Kasumi-1 (cell line): ENCODE results near the gene ZNF516.
"Not testable (repeated sequence)": the region's sequence is repeated elsewhere in the genome, so short reads cannot be mapped to it uniquely, and the experiment has no call there.

Experiments used
- DNase-seq, 2 experiments: peaks; one replicate each; lab custom pipeline; 2025; lab: John Stamatoyannopoulos, UW

ZNF516 gene

DNA sequence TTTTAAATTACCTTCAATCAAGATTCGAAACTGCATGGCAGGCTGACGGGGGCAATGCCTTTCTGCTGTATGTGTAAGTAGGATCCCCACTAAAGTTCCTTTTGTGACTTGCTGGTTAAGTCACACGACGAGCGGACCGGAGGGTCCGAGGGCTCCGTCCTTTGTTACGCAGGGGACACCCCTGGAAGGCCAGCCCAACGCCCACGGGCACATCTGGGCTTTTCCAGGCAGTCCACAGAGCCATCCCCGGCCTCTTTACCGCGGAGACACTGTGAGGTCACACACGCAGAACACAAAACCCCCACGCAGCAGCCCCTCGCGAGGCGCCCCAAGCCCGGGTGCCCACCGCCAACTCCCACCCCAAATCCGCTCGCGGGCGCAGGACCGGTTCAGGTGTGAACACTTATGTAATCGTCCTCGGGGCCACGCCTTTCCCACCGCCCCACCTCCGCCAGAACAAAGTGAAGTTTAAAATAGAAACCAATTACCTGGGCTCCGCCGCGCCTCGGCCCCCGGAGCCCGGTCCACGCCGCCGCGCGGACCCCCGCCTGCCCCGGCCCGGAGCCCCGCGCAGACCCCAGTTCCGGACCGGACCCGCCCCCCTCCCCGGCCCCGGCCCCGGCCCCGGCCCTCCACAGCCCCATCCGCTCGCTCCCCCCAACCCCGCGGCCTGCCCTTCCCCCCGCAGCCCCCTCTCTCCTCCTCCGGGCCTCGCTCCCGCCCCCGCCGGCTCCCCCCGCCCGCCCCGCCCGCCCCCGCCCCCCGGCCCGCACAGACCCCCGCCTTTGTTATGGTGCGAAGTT is 4.2 kb downstream of the ZNF516 start:
- DNase-seq = peak in 1 of 2 experiments; percentile 44

DNA sequence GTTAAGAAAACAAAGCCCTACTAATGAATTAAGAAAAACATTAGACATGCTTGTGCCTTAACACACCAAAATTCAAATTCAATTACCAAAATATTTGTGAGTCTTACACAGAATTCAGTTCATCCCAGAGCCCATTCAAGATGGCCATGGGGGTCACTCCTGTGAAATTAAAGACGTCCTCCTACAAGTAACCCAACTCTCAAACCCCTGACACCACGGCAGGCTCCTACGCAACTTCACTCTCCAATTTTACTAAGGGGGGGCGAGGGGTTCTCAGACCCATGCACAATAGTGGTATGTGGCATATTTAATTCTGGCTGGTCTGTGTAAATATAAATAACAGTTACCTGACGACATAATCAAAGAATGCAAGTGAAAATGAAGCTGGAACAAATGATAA is 5.0 kb downstream of the ZNF516 start:
- DNase-seq = peak in 1 of 2 experiments; percentile 23

- no peak for DNase-seq
Measured at GRCh38 chr18:76489081-76489480, 6.0 kb downstream of the ZNF516 start.

GRCh38 chr18:76488190-76488589 is 6.9 kb downstream of the ZNF516 start:
- DNase-seq = no peak

GRCh38 chr18:76487782-76488181 is 7.3 kb downstream of the ZNF516 start:
- peak; percentile 27 to 30 for DNase-seq

DNA sequence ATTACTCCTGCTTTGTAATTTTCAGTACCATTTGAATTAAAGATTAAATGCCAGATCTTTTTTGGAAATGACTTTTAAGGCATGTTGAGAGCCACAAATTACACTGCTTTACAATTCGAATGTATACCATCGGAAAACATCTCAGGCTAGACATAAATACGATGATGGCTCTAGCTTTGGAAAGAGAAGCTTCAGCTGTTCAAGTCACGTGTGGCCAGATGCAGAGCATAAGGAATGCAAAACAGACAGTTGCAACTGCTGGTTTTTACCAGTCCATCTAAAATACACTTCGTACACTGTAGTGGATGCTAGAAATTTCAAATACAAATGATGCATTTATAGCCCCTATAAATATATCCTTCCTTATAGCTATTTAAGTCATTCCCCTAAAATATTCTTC is 8.0 kb downstream of the ZNF516 start:
- DNase-seq = no peak

DNA sequence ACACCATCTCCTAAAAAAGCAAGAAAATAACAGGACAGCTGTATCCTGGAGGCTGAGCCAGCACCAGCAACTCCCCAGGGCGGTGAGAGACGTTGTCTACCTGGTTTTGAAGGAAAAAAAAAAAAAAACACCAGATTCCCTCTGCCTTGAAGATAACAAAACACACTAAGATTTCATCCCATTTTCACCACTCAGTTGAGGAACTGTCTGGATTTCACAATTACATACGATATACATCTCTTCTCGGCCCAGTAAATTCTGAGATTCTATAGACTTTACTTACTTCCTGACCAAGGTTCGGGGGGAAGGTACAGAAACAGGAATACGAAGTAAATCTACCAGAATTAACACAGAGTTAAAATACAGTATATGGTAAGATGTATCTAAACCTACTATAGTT is 8.5 kb downstream of the ZNF516 start:
- no peak for DNase-seq

GRCh38 chr18:76486038-76486437 is 9.0 kb downstream of the ZNF516 start:
- no peak for DNase-seq

DNA sequence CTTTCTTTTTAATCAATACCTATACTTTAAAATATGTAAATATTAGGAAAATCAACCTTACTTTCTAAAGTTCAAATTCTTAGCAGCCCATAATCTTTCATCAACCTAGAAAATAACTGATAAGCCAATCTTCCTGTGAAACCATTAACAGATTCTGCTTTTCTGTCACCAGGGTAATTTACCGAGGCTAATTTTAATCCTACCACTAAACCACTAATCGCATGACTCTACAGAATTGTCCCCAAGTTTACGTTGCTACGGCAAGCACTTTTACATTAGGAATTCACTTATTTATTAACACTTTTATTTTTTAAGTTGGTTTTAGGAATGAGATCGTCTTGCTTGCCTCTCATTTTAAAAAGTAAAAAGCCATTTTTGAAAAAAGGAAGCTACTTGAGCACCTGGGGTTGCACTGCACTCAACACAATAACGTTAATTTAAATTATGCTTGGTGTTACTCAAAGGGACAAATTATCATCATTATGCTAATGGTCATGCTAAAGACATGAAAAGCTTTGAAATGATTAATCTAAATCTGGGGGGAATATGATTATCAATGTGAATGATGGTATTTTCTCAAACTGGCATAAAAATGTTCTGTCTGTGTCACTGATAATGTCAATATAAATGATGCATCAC is 10.2 kb downstream of the ZNF516 start:
- no peak for DNase-seq

DNA sequence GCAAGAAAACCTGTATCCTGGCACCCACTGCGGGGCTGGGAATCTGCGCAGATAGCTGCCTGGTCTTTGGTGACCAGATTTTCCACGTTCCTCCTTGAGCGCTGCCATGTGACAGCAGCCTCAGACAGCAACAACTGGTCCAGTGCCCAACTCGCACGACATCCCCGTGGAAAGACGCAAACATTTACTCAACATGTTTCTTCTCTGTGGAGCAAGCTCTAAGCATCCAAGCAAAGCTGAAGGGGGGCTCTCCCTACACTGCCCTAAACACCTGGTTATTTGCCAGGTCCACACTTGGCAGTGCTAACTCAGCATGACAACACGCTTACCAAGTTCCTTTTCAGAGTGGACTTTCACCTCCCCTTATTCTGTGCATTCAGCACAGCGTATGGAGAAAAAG is 11.3 kb downstream of the ZNF516 start:
- DNase-seq = no peak

DNA sequence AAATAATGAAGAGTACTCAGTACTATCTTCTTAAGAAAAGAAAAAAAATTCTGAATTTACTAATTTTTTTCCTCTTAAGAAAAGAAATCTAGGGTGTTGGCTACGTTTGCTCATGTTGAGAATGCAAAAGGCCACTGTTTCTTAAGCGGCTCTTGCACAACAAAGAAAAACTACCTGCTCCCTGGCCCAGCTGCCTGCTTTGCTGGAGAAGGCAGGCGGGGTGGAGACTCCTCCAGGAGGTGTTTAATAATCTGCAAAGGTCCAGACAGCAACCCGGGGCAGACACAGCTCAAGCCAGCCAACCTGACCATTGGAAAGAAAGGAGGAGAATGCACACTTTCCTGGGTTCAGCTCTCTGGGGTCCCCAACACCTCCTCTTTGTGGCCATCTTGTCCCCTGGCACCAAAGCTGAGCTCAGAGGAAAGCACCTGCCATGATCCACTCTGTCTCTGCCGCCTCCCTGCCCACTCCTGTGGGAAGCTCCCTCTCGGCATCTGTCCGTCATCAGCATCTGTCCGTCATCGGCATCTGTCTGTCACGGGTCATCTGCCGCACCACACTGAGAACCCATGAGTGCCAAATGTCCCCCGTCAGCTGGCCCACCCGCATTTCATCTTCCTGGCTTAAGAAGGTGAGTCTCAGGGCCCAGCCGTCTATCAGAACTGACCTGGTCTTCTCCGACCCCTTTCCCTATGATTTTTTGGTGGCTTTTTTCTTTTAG is 11.9 kb downstream of the ZNF516 start:
- DNase-seq = no peak

DNA sequence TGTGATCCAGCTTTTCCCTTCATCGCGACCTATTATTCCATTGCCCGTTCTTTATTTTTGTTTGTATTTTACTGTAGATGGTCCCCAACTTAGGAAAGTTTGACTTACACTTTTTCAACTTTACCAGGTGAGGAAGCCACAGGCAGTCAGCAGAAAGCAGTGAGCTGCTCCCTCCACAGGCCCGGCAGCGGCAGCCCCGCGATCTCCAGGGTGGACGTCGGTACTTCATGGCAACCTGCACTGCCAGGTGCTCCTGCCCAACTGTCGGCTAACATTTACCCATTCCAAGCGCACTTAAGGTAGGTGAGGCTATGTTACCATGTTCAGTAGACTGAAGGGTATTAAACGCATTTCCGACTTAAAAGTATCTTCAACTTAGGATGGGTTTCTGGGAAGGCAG is 12.8 kb downstream of the ZNF516 start:
- no peak for DNase-seq

DNA sequence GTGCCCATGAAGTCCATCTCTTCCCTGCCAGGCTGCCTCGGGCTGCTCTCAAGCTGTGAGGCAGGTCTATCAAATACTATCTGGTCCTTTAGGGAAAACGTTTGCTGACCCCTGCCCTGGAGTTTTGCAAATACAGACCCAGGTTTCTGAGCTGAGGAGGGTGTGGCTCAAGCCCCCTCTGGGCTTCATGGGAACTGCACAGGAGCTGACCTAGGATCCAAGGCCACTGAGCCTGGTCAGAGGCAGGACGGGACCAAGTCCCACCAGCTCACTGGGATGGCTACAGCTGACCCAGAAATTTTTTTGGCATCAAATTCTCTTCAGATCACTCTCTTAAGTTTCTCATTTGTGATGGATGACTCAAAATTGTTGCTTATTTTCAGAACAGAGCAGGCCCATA is 14.1 kb downstream of the ZNF516 start:
- no peak for DNase-seq

DNA sequence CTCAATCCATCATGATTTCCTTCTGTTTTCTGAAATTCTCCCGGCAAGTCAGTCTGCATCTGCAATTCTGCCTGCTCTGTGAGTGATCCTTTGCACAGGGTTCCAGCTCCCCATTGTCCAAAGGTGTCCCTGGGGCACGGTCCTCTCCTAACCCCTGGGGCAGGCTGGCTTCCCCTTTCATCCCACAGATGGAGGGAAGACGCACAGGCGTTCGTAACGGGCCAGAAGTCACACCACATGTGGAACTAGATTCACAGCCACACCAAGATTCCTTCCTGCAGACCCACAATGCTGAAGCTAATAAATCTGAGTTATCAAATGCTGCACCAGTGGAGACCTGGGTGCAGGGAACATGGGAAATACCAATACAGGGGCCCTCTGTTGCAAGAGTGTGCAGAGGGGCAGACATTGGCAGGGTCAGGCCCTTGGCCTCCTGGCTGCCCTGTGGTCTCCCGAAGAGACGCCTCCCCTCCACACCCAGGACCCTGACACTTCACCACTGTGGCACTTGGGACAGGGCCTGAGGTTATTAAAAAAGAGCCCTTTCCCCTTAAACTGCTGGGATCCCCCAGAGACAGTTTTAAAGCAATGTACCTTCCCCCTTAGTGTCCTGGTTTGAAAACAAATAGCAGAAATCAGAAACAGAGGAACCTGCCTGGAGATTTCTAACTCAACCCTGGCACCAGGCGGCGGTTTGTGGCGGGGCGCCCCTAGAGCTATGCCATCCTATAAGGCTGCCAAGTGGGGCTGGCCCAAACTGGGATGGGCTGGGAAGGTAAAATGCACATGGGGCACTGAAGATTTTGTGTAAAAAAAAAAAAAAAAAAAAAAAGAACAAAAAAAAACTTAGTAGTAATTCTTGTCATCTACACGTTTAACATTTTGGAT is 15.4 kb downstream of the ZNF516 start:
- DNase-seq = peak; percentile 49 to 58

DNA sequence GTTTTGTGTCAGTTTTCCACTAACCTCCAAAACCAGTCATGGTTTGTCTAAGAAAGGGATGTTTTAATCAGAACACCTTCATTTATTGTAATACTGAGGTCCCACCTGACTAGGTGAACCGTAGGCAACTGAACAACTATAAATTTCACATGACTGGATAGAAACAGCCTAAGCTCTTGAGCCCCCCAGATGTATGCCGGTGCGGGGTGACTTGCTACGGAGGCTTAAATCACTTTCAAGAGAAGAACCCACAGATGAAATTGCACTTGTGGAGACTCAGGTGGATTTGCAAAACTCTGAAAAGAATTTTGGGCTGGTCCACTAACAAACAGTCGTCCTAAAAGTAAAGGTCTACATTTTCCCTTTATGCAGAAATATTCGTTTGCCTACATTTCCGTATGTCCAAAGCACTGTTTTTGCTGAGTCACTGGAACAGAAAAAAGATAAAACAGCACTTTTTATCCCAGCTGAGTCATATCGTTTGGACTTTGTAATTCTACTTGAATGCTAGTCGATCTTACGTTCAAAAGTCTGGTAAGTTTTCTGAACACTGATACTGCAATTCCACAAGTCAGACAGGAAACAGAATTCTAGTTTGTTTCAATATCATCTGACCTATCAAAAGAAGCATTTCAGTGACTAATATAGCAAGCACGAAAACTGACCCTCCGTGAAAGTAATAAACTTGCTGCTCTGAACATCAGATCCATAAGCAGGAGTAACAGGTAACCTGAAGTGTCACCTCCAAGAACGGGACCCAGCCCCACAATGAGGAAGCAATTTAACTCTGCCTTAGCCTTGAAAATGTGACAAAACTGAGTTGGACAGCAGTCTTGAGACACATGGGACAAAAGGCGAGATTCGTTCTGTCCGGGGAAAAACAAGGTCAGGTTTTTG is 18.1 kb downstream of the ZNF516 start:
- peak; percentile 39 to 64 for DNase-seq

DNA sequence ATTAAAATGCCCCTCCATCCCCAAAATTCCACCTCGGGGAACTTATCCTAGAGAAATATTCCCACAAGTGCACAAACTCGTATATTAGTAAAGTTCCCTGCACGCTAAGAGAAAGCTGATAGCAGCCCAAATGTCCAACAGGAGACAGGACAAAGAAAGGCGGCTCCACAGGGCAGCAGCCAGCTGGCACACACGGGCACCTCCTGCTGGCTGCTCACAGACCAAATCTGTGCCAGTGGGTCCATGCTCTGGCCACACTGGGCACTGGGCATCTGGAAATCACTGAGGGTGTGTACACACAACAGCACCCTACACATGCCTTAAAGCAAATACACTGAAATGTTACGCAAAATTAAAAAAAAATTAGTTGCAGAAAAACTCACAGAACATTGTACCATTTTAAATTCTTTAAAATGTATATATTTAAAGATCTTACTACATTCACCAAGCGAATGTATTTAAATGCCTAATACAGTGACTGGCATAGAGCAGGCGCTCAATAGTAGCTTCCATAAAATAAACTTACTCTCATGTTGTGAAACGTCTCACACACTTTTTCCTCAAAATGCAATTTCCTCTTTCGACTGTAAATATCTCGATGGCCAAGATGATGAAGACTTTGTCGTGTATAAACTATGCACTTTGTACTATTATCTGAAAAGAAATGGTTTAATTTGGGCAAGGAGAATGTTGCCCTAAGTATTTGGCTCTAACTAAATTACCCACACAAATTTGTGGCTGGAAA is 19.4 kb downstream of the ZNF516 start:
- DNase-seq = peak; percentile 31 to 40

- no peak for DNase-seq
Measured at GRCh38 chr18:76474824-76475223, 20.2 kb downstream of the ZNF516 start.

GRCh38 chr18:76473521-76473920 is 21.5 kb downstream of the ZNF516 start:
- DNase-seq = not testable (repeated sequence)

GRCh38 chr18:76472829-76473228 is 22.2 kb downstream of the ZNF516 start:
- peak; percentile 32 to 50 for DNase-seq

- DNase-seq = no peak
Measured at GRCh38 chr18:76471593-76471992, 23.4 kb downstream of the ZNF516 start.
